MM.1S (cell line): ENCODE results near the gene MYH15.

Experiments used
- DNase-seq: peaks from one replicate; pipeline ENCODE4 v3.0.0-alpha.2; 2015
- H2AFZ ChIP-seq: fragments of 300-600 bp; sonication (generic); 2 replicates; pipeline ENCODE4 v1.6.0; 2016; ENCODE audit warnings: antibody characterized with exemption, low read length
- H3F3A ChIP-seq: fragments of 300-600 bp; sonication (generic); 2 replicates; pipeline ENCODE4 v1.6.1; 2016; ENCODE audit warnings: mild to moderate bottlenecking, antibody characterized with exemption, low read length, moderate library complexity, mixed read lengths; ENCODE audit not compliant: insufficient read depth
- H3K27ac ChIP-seq: fragments of 300-600 bp; sonication (generic); 2 replicates; pipeline ENCODE4 v1.5.1; 2016; ENCODE audit warnings: mild to moderate bottlenecking, low read length
- H3K27me3 ChIP-seq: fragments of 300-600 bp; sonication (generic); replicated peaks from 2 replicates; pipeline ENCODE4 v1.6.0; 2016; ENCODE audit warnings: low read length; ENCODE audit not compliant: insufficient read depth
- H3K36me3 ChIP-seq: fragments of 300-600 bp; sonication (generic); replicated peaks from 2 replicates; pipeline ENCODE4 v1.6.1; 2016; ENCODE audit warnings: mild to moderate bottlenecking, low read length, mixed read lengths; ENCODE audit not compliant: insufficient read depth
- H3K4me1 ChIP-seq: fragments of 300-600 bp; sonication (generic); 2 replicates; pipeline ENCODE4 v1.6.1; 2016; ENCODE audit warnings: low read length, mixed read lengths
- H3K4me2 ChIP-seq: fragments of 300-600 bp; sonication (generic); 2 replicates; pipeline ENCODE4 v1.6.0; 2016; ENCODE audit warnings: low read depth, low read length
- H3K4me3 ChIP-seq: fragments of 300-600 bp; sonication (generic); 2 replicates; pipeline ENCODE4 v1.5.1; 2016; ENCODE audit warnings: low read length, mixed read lengths
- H3K79me2 ChIP-seq: fragments of 300-600 bp; sonication (generic); 2 replicates; pipeline ENCODE4 v1.6.1; 2016; ENCODE audit warnings: mixed run types, low read length, mixed read lengths
- H3K9ac ChIP-seq: fragments of 300-600 bp; sonication (generic); 2 replicates; pipeline ENCODE4 v1.6.1; 2016; ENCODE audit warnings: low read length, mixed read lengths
- H3K9me2 ChIP-seq: fragments of 300-600 bp; sonication (generic); replicated peaks from 2 replicates; pipeline ENCODE4 v1.6.1; 2016; ENCODE audit warnings: mild to moderate bottlenecking, low read length, mixed read lengths; ENCODE audit not compliant: insufficient read depth
- H3K9me3 ChIP-seq: fragments of 300-600 bp; sonication (generic); replicated peaks from 2 replicates; pipeline ENCODE4 v1.6.1; 2016; ENCODE audit warnings: mild to moderate bottlenecking, low read length, mixed read lengths; ENCODE audit not compliant: insufficient read depth
- H4K20me1 ChIP-seq: fragments of 300-600 bp; sonication (generic); 2 replicates; pipeline ENCODE4 v1.6.1; 2016; ENCODE audit warnings: mild to moderate bottlenecking, low read length, moderate library complexity, mixed read lengths; ENCODE audit not compliant: insufficient read depth
- CTCF ChIP-seq: fragments of 300-600 bp; sonication (generic); IDR thresholded peaks from 2 replicates; pipeline ENCODE4 v1.5.1; 2016; ENCODE audit warnings: antibody characterized with exemption, low read length, mixed read lengths
- EZH2 ChIP-seq: fragments of 300-600 bp; sonication (generic); optimal IDR thresholded peaks from 2 replicates; pipeline ENCODE3; 2017; ENCODE audit warnings: low read depth, mild to moderate bottlenecking, antibody characterized with exemption, low read length, mixed read lengths
- EZH2phosphoT487 ChIP-seq: fragments of 300-600 bp; sonication (generic); IDR thresholded peaks from 2 replicates; pipeline ENCODE4 v1.6.1; 2018; ENCODE audit warnings: antibody characterized with exemption, low read length

MYH15 gene

GRCh38 chr3:108509871-108510270 lies 525 bp downstream of the MYH15 start:
- Histone ChIP-seq H3K9me2 (no peaks in the 10 kb centered on the region), H3F3A (no peaks in the 10 kb centered on the region)
- DNase-seq, result no peak

DNA sequence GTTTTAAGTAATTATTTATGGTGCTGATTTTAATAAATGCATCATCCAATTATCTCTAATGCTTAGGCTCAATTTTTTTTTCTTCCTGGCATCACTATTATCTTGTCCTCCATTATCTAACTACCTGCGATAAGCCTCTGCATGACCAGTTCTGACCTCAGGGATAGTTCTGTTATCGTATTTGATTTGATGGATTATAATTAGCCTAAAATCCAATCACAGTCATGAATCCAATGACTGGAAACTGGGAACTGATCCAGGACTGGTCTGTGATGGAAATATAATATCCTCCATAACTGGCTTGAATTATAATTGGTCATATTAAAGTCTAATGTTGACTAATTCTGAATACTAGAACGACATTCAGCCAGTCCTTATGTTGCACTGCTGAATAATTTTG lies 1.1 kb downstream of the MYH15 start:
- H3K36me3 ChIP-seq, result no peaks in the 10 kb centered on the region
- H3K4me3 ChIP-seq, result no peak overlapping the region
- H3K9me2 ChIP-seq, result no peaks in the 10 kb centered on the region
- H3K4me2 ChIP-seq, result no peak overlapping the region
- H3K27me3 ChIP-seq, result no peaks in the 10 kb centered on the region
- TF ChIP-seq EZH2, result no peak
- no peak for TF ChIP-seq CTCF
- TF ChIP-seq EZH2phosphoT487, result no peak
- H3K27ac ChIP-seq, result no peak overlapping the region
- no peak for DNase-seq
- no peaks in the 10 kb centered on the region for H4K20me1 ChIP-seq
- no peaks in the 10 kb centered on the region for H3K79me2 ChIP-seq
- no peaks in the 10 kb centered on the region for H3F3A ChIP-seq
- no peak overlapping the region for H2AFZ ChIP-seq
- H3K9me3 ChIP-seq, result no peaks in the 10 kb centered on the region
- H3K9ac ChIP-seq, result no peak overlapping the region
- H3K4me1 ChIP-seq, result 0 out of 2 replicates have a peak, but pooled peaks cover 5% of the 10 kb centered on the region

More at GRCh38 chr3:108509871-108510270, 525 bp downstream of the MYH15 start:
- Histone ChIP-seq H3K9ac (no peak overlapping the region), H3K4me3 (no peak overlapping the region), H3K4me1 (0 out of 2 replicates have a peak, but pooled peaks cover 5% of the 10 kb centered on the region), H3K27ac (no peak overlapping the region), H3K9me3 (no peaks in the 10 kb centered on the region), H2AFZ (no peak overlapping the region), H3K36me3 (no peaks in the 10 kb centered on the region), H3K4me2 (no peak overlapping the region), H3K27me3 (no peaks in the 10 kb centered on the region), H4K20me1 (no peaks in the 10 kb centered on the region), H3K79me2 (no peaks in the 10 kb centered on the region)
- TF ChIP-seq EZH2phosphoT487 (no peak), CTCF (no peak), EZH2 (no peak)

DNA sequence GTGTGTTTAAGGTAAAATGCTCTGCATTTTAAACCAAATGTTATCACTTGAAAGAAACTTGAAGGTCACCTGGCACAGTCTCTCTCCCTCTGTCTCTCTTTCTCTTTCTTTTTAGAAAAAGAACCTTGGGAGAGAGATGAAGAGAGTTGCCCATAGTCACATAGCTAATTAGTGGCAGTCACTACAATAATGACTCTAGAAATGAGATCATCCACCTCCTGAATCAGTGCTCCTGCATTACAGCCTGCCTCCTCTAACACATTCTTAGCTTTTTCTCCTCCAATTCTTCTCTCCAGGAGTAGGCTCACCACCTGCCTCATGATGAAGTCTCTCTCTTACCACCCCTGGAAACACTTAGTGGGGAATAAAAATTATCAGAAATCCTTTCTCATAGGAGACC lies 2.5 kb downstream of the MYH15 start:
- H3K79me2 ChIP-seq, result no peaks in the 10 kb centered on the region
- H3K36me3 ChIP-seq, result no peaks in the 10 kb centered on the region
- no peaks in the 10 kb centered on the region for H3K27me3 ChIP-seq
- H4K20me1 ChIP-seq, result no peaks in the 10 kb centered on the region
- no peak for DNase-seq
- H3K27ac ChIP-seq, result no peak overlapping the region
- no peak overlapping the region for H3K9ac ChIP-seq
- no peak overlapping the region for H3K4me3 ChIP-seq
- no peaks in the 10 kb centered on the region for H3K9me2 ChIP-seq
- no peaks in the 10 kb centered on the region for H3F3A ChIP-seq
- no peaks in the 10 kb centered on the region for H3K9me3 ChIP-seq
- no peak overlapping the region for H2AFZ ChIP-seq
- H3K4me2 ChIP-seq, result no peak overlapping the region
- TF ChIP-seq EZH2phosphoT487, result no peak
- no peak for TF ChIP-seq EZH2
- no peak for TF ChIP-seq CTCF
- 0 out of 2 replicates have a peak, but pooled peaks cover under 1% of the 10 kb centered on the region for H3K4me1 ChIP-seq
